Measurements from ENCODE around the gene RPS8. TPM values are rescaled to one million over a fixed set of nuclear protein-coding genes. Genes with fewer than 3 reads are reported as not detected.
A peak's percentile ranks its signal among the peaks of the same experiment; 100 is the strongest.

RPS8 gene
- total and polyA plus RNA-seq, 2 of the 8 experiments (the other 6 are each of a cell fraction or from before 2014, with no cell fraction given) = 2,261 to 2,407 TPM

- H3K4me1 ChIP-seq (replicated peaks in 1 of 4; ENCODE audit: control insufficient read depth in 3 of 4, insufficient read depth in 4 of 4, low read length in 3 of 4) = peaks cover 0 to 5% (median 2%) of the 10 kb centered on the region in 4 experiments; a peak in 3 of 7 replicates
- no peak within 1 kb of the TSS for H3K23ac ChIP-seq (ENCODE audit: insufficient read length)
- peak within 1 kb of the TSS; percentile 60 to 76 (median 66) for H3K4me3 ChIP-seq (ENCODE audit: extremely low read depth in 1 of 4, insufficient read depth in 2 of 4, low read depth in 3 of 4, low read length in 4 of 4)
- peak within 1 kb of the TSS; percentile 68 to 72 for H3K4me2 ChIP-seq (ENCODE audit: insufficient read depth in 1 of 2, low read depth in 2 of 2, low read length in 2 of 2)
- peak within 1 kb of the TSS; percentile 85 for H3K56ac ChIP-seq (replicated peaks; ENCODE audit: insufficient read length, low read depth, low read length)
- 2% methylated on average over 65 of the region's 79 CpGs; no CpG with 5 or more reads in 1 of the 2 experiments for WGBS, 2 experiments (ENCODE audit: extremely low coverage in 1 of 2, insufficient coverage in 1 of 2, insufficient read length in 1 of 2, insufficient replicate concordance in 2 of 2, low coverage in 1 of 2, low lambda C conversion rate in 2 of 2, missing lambda C conversion rate in 1 of 2)
- no peak within 1 kb of the TSS for H2BK15ac ChIP-seq (ENCODE audit: low read length)
- H4K8ac ChIP-seq (ENCODE audit: extremely low read depth, insufficient read depth, low read length) = peak within 1 kb of the TSS; percentile 91
- H4K5ac ChIP-seq (ENCODE audit: insufficient read length, low read depth, low read length) = peak within 1 kb of the TSS; percentile 97
- peak within 1 kb of the TSS; percentile 95 for H3K18ac ChIP-seq (ENCODE audit: extremely low read depth, low read length)
- no peak within 1 kb of the TSS for H2AFZ ChIP-seq (ENCODE audit: low read length)
- H3K36me3 ChIP-seq (ENCODE audit: control insufficient read depth in 2 of 4, insufficient read depth in 4 of 4, low read length in 3 of 4) = peaks cover 0 to 11% (median 9%) of the 10 kb centered on the region in 4 experiments; a peak in 4 of 8 replicates
- peak within 1 kb of the TSS; percentile 91 for H3K27ac ChIP-seq (ENCODE audit: low read depth, low read length)
- no peak within 1 kb of the TSS for H2BK12ac ChIP-seq (ENCODE audit: low read depth, low read length)
- peaks cover 0 to 5% (median 0%) of the 10 kb centered on the region in 4 experiments; a peak in 2 of 7 replicates for H3K27me3 ChIP-seq (replicated peaks in 1 of 4; ENCODE audit: control insufficient read depth in 3 of 4, extremely low read depth in 1 of 4, insufficient read depth in 3 of 4, low read length in 3 of 4)
- POLR2A ChIA-PET (ENCODE audit: partially characterized antibody) = interaction anchor here (0.6 to 19.2 kb wide), 21 partner anchors 10 to 689 kb away, joined by 3 to 547 read pairs (median 5); partner anchors contain the start of genes BEST4, BTBD19, HPDL and MUTYH
- H3K23me2 ChIP-seq (ENCODE audit: low read depth, low read length) = peaks cover 7% of the 10 kb centered on the region; the same call in 1 of the 2 replicates
- DNase-seq (ENCODE audit: low read depth in 1 of 2, low spot score in 2 of 2) = peak; percentile 93 to 98
- CTCF ChIA-PET (ENCODE audit: partially characterized antibody) = interaction anchor here (0.6 to 5.4 kb wide), 15 partner anchors 8 to 722 kb away, joined by 3 to 33 read pairs (median 5); partner anchors contain the start of genes BEST4, BTBD19, HECTD3 and HPDL
- peaks cover 0 to 10% of the 10 kb centered on the region in 2 experiments for H4K20me1 ChIP-seq (replicated peaks in 1 of 2; ENCODE audit: control insufficient read depth in 1 of 2, insufficient read depth in 2 of 2, low read length in 2 of 2)
- no peaks in the 10 kb centered on the region for H3K79me2 ChIP-seq (ENCODE audit: control insufficient read depth in 1 of 2, insufficient read depth in 2 of 2, low read length in 2 of 2)
- H2BK5ac ChIP-seq (ENCODE audit: low read depth, low read length) = peak within 1 kb of the TSS; percentile 81; the same call in 1 of the 2 replicates
- no peaks in the 10 kb centered on the region for H3K9me3 ChIP-seq (ENCODE audit: insufficient read depth in 2 of 2, low read depth in 1 of 2, low read length in 1 of 2)
- H2BK120ac ChIP-seq (replicated peaks; ENCODE audit: low read depth, low read length) = no peak within 1 kb of the TSS
- no peak within 1 kb of the TSS for H3K4ac ChIP-seq (replicated peaks; ENCODE audit: insufficient read length, low read depth, low read length)
- H3K9ac ChIP-seq (replicated peaks in 1 of 4; ENCODE audit: extremely low read depth in 1 of 4, low read depth in 3 of 4, low read length in 3 of 4) = peak within 1 kb of the TSS; percentile 51 to 93 (median 84); a peak in 6 of 7 replicates
- no peak within 1 kb of the TSS; the same call in 1 of the 2 replicates for H2AK5ac ChIP-seq (ENCODE audit: low read depth, low read length)
- no peak within 1 kb of the TSS for H3K14ac ChIP-seq (ENCODE audit: insufficient read length)
- no peak within 1 kb of the TSS for H2BK20ac ChIP-seq (ENCODE audit: low read length)
- no peaks in the 10 kb centered on the region for H3K79me1 ChIP-seq (ENCODE audit: low read depth, low read length)
- H4K91ac ChIP-seq (replicated peaks; ENCODE audit: insufficient read length, low read length) = peak within 1 kb of the TSS; percentile 74
- FAIRE-seq = no peak
- TF ChIP-seq POLR2A (IDR thresholded peaks at IDR 0.05; ENCODE audit: control extremely low read depth in 1 of 2, low read depth in 2 of 2, low read length in 2 of 2) = peak in 1 of 2 experiments; percentile 98; a peak in 2 of 3 replicates
- peak; percentile 60 for TF ChIP-seq CREB1 (IDR thresholded peaks at IDR 0.05)
- TF ChIP-seq KDM4A (IDR thresholded peaks at IDR 0.05; ENCODE audit: low read depth, low read length, severe bottlenecking) = peak; percentile 85
- no peak for TF ChIP-seq SP1 (IDR thresholded peaks at IDR 0.05; ENCODE audit: low read depth, low read length)
- TF ChIP-seq RBBP5 (IDR thresholded peaks at IDR 0.05; ENCODE audit: borderline replicate concordance, low read depth, low read length) = peak; percentile 45
- TF ChIP-seq SIX5 (IDR thresholded peaks at IDR 0.05; ENCODE audit: low read depth, low read length) = no peak
- no peak for TF ChIP-seq KDM1A (IDR thresholded peaks at IDR 0.05; ENCODE audit: borderline replicate concordance, low read length)
- no peak for TF ChIP-seq ZNF274 (IDR thresholded peaks at IDR 0.05; ENCODE audit: borderline replicate concordance, extremely low read depth, low read length)
- TF ChIP-seq EP300 (IDR thresholded peaks at IDR 0.05; ENCODE audit: borderline replicate concordance in 1 of 2, low read depth in 2 of 2, low read length in 2 of 2) = no peak
- no peak for TF ChIP-seq NRF1 (IDR thresholded peaks at IDR 0.05; ENCODE audit: low read depth, low read length)
- TF ChIP-seq RFX5 (IDR thresholded peaks at IDR 0.05; ENCODE audit: borderline replicate concordance, low read depth, low read length) = peak; percentile 34; the same call in 1 of the 2 replicates
- peak; percentile 65; the same call in 1 of the 2 replicates for TF ChIP-seq YY1 (IDR thresholded peaks at IDR 0.05; ENCODE audit: low read depth, low read length)
Observed at GRCh38 chr1:44799770-44800584, 24.6 kb downstream of the RPS8 start, which contains the start of gene PLK3. Gene PLK3 (plus strand): TSS chr1:44800377. CDS start chr1:44800464, 87 bp downstream.
